Mucosa of stomach (tissue), 1 donor: ENCODE data around the gene C2CD3.
"Not testable (repeated sequence)": the region's sequence is repeated elsewhere in the genome, so short reads cannot be mapped to it uniquely, and the experiment has no call there.

ENCODE experiments used
- H3K27me3 ChIP-seq: one replicate; pipeline ENCODE4 v1.7.0; 2013; ENCODE audit warnings: mild to moderate bottlenecking, low read length; ENCODE audit not compliant: control insufficient read depth, insufficient read depth
- H3K36me3 ChIP-seq: one replicate; pipeline ENCODE4 v1.7.0; 2013; ENCODE audit warnings: low read length; ENCODE audit not compliant: control insufficient read depth, insufficient read depth
- H3K4me1 ChIP-seq: one replicate; pipeline ENCODE4 v1.7.0; 2013; ENCODE audit warnings: mild to moderate bottlenecking, low read length; ENCODE audit not compliant: control insufficient read depth, insufficient read depth
- H3K4me3 ChIP-seq: one replicate; pipeline ENCODE4 v1.7.0; 2013; ENCODE audit warnings: low read length
- H3K9ac ChIP-seq: one replicate; pipeline ENCODE4 v1.7.0; 2013; ENCODE audit warnings: mild to moderate bottlenecking, low read length, moderate library complexity
- H3K9me3 ChIP-seq: one replicate; pipeline ENCODE4 v1.7.0; 2013; ENCODE audit warnings: mild to moderate bottlenecking, low read length, moderate library complexity; ENCODE audit not compliant: control insufficient read depth
- donor health status: Pancreatic carcinoma.

C2CD3 gene

DNA sequence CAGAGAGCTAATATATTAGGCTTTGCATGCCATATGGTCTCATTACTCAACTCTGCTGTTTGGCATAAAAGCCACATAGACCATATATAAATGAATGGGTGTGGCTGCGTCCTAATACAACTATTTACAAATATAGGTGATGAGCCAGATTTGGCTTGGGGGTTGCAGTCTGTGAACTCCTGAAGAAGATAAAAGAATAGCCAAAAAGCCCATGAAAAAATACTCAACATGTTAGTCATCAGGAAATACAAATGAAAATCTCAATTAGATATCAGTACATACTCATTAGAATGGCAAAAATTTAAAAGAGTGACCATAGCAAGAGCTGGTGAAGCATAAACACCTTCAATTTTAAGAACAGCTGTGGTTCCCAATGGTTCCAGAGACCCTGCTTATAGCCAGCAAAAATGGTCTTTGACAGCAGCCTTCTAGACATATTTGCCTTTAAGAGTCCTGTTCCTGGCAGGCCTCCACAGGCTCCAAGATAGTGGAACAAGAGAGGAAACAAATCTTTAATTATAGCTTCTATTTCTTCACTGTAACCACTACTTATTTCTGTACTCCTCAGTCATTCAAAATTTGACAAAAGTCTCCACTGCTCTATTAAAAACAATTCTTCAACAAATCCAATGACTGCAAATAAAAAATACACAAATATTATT lies 16.1 kb downstream of the C2CD3 start:
- no peaks in the 10 kb centered on the region for H3K4me1 ChIP-seq
- no peak overlapping the region for H3K9ac ChIP-seq
- H3K36me3 ChIP-seq = no peaks in the 10 kb centered on the region
- no peaks in the 10 kb centered on the region for H3K27me3 ChIP-seq
- H3K9me3 ChIP-seq = no peaks in the 10 kb centered on the region
- H3K4me3 ChIP-seq = no peak overlapping the region

DNA sequence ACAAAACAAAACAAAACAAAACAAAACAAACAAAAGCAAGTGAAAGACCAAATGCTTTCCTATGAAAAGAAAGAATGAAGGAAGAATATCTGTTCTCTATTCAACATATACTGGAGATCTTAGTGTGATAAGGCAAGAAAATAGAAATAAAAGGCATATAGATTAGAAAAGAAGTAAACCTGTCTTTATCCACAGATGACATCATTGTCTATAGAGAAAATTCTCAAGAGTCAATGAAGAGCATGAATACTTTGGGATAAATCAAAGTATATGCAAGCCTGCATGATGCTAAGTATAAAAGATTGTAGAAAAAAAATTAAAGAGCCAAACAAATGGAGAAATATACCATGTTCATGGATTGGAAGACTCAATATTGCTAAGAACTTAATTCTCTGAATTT lies 17.6 kb downstream of the C2CD3 start:
- H3K4me3 ChIP-seq = no peak overlapping the region
- H3K9me3 ChIP-seq = no peaks in the 10 kb centered on the region
- H3K4me1 ChIP-seq = no peaks in the 10 kb centered on the region
- H3K36me3 ChIP-seq = no peaks in the 10 kb centered on the region
- no peak overlapping the region for H3K9ac ChIP-seq
- H3K27me3 ChIP-seq = no peaks in the 10 kb centered on the region

DNA sequence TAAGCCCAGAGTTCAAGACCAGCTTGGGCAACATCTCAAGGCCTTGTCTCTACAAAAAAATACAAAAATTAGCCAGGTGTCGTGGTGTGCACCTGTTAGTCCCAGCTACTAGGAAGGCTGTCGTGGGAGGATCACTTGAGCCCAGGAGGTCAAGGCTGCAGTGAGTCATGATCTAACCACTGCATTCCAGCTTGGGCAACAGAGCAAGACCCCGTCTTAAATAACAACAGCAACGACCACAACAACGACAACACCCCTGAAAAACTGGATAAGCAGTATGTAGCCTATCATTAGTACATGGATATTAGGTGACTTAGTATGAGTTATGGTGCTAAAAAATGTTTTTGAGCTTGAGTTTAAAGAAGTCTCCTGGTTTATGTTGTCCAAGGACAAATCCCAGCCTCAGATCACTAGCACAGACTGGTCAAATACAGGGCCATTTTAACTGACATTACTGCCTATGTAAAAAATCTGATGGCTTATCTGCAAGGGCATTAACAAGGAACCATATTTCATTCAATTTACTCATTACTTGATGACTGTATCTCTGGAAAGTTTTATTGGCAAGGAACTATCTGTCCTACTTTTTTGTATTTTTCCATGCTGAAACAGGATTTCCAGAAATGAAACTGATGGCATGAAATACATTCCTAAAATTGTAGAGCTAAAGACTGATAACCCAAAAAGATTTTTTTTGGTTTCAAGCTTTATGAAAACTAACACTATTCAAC lies 23.4 kb downstream of the C2CD3 start:
- H3K9me3 ChIP-seq = no peaks in the 10 kb centered on the region
- no peak overlapping the region for H3K4me3 ChIP-seq
- H3K9ac ChIP-seq = no peak overlapping the region
- H3K36me3 ChIP-seq = no peaks in the 10 kb centered on the region
- no peaks in the 10 kb centered on the region for H3K27me3 ChIP-seq
- H3K4me1 ChIP-seq = no peaks in the 10 kb centered on the region

DNA sequence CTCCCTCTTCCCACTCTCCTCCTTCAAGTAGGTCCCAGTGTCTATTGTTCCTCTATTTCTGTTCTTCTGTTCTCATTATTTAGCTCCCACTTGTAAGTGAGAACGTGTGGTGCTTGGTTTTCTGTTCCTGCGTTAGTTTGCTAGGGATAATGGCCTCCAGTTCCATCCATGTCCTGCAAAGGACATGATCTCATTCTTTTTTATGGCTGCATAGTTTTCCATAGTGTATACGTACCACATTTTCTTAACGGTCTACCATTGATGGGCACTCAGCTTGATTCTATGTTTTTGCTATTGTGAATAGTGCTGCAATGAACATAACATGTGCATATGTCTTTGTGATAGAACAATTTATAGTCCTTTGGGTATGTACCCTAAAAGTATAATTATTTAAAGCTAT lies 26.2 kb downstream of the C2CD3 start:
- no peak overlapping the region for H3K9ac ChIP-seq
- no peaks in the 10 kb centered on the region for H3K9me3 ChIP-seq
- peaks cover 6% of the 10 kb centered on the region for H3K4me1 ChIP-seq
- H3K4me3 ChIP-seq = no peak overlapping the region
- H3K36me3 ChIP-seq = no peaks in the 10 kb centered on the region
- H3K27me3 ChIP-seq = no peaks in the 10 kb centered on the region

DNA sequence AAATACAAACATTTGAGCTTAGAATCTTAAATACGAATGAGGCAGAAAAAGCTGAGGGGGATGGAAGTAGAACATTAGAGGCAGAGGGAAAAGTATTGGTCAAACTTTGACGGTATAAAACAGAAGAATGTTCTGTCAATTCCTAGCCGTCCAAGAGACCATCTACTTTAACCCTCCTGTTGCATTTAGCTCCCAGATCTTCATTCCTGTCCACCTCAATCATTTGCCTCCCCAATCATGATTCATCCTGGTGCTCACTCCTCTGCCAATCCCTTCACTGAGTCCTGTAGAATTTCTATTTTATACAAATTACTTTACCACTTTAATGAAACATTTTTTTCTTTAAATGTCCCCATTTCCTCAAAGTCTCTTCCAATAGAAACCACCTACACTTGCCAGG lies 28.2 kb downstream of the C2CD3 start:
- no peak overlapping the region for H3K4me3 ChIP-seq
- H3K9ac ChIP-seq = no peak overlapping the region
- no peaks in the 10 kb centered on the region for H3K36me3 ChIP-seq
- H3K4me1 ChIP-seq = peaks cover 14% of the 10 kb centered on the region
- no peaks in the 10 kb centered on the region for H3K9me3 ChIP-seq
- no peaks in the 10 kb centered on the region for H3K27me3 ChIP-seq

DNA sequence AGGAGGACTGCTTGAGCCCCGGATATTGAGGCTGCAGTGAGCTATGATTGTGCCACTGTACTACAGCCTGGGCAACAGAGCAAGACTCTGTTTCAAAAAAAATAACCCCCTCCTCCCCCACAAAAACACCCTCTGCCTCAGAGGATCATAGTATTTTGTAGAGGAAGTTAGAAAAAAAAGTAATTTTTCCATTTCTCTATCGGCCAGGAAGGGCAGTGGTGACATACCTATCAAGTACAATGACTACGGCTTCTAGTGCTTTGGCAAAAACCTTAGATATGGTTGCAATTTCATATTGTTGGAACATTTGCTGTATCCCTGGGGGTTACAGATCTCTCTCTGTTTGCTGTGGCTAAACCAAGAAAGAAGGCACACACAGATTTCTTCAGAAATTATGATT lies 28.9 kb downstream of the C2CD3 start:
- H3K9ac ChIP-seq = no peak overlapping the region
- H3K27me3 ChIP-seq = no peaks in the 10 kb centered on the region
- H3K36me3 ChIP-seq = no peaks in the 10 kb centered on the region
- no peaks in the 10 kb centered on the region for H3K9me3 ChIP-seq
- peaks cover 14% of the 10 kb centered on the region for H3K4me1 ChIP-seq
- no peak overlapping the region for H3K4me3 ChIP-seq

DNA sequence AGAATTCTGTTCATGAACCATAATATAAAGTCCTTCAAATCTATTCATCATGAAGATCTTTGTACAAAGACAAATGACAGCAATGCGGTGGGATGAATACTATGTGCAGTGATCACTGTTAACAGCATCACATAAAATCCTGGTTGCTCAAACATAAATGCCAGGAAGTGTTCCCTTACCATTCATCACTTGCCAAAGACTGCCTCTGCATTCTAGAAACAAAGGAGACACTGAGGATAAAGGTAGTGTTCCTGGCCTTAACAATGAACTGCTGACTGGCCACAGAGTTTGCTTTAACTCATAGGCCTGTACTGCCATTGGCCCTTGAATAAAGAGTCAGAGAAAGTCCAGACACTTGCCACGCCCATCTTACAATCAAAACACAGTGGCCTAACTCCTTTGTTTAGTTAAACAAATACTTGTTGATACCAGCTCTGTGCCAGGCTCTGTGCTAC lies 29.5 kb downstream of the C2CD3 start:
- Histone ChIP-seq H3K9me3 (no peaks in the 10 kb centered on the region), H3K4me1 (peaks cover 14% of the 10 kb centered on the region), H3K9ac (no peak overlapping the region), H3K4me3 (no peak overlapping the region), H3K36me3 (no peaks in the 10 kb centered on the region), H3K27me3 (no peaks in the 10 kb centered on the region)

DNA sequence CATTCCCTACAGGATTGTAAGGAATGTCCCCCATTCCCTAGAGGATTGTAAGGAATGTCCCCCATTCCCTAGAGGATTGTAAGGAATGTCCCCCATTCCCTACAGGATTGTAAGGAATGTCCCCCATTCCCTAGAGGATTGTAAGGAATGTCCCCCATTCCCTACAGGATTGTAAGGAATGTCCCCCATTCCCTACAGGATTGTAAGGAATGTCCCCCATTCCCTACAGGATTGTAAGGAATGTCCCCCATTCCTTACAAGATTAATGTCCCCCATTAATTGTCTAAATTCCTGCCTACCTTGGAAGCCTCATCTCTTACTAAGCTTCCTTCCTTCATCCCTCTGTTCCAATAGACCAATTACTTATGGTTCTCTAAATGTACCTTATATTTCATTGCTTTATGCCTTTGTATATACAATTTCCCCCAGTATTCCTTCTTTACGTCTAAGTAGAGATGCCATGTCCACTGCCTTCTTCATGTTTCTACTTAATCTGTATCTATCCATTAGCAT lies 30.8 kb downstream of the C2CD3 start:
- H3K36me3 ChIP-seq, H3K4me3 ChIP-seq, H3K9me3 ChIP-seq, H3K9ac ChIP-seq, H3K27me3 ChIP-seq: not testable (repeated sequence)
- H3K4me1 ChIP-seq = peaks cover 14% of the 10 kb centered on the region

DNA sequence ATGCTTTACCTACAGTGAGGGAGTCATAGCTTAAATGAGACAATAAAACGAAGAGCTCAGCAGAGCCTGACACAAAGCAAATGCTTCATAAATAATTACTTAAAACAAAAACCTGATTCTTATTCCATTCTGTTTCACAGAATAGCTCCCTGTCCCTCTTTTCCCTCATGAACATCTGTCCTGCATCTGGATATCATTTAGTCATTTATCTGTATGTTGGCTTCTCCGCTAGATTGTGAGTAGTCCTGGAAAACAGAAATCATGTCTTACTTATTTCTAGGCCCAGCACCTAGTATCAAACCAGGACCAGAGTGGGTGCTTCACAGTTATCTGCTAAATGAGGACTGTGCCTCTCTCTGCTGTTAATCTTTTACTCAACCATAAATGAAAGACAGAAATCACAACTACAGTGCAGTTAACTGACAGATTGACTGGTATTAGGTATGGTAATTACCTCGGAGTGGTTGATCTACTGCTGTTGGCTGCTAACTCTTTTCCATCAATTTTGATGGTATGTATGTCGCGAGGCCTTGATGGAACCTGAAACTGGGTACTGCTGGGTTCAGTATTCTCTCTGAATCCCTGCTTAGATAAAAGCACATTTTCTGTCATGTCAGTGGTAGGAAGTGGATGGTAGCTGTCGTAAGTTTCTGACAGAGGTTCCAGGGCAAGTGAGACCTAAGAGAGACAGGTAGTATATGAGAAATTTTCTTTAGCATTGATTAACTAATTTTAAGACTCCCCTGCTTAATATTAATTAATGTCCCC lies 31.5 kb downstream of the C2CD3 start:
- H3K9ac ChIP-seq = no peak overlapping the region
- H3K27me3 ChIP-seq = no peaks in the 10 kb centered on the region

DNA sequence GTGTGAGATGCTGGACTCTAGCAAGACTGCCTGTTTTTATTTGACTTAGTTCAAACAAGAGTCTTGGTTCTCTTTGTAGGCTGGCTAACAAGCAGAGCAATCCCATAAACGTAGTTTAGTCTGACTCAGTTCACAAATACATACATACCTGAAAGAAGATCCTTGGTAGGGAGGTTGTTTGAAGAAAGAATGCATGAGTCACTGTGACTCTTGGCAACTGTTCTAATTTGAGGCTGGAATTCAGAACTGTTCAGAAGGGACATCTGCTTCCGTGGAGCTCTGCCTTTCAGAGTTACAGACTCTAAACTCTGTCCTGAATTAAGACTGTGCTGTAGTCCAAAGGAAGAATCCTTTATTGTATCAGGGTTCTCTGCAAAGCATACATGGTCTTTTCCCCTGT lies 32.2 kb downstream of the C2CD3 start:
- H3K9me3 ChIP-seq = no peaks in the 10 kb centered on the region
- no peak overlapping the region for H3K9ac ChIP-seq
- H3K4me3 ChIP-seq = no peak overlapping the region
- H3K4me1 ChIP-seq = peaks cover 14% of the 10 kb centered on the region
- H3K36me3 ChIP-seq = no peaks in the 10 kb centered on the region
- no peaks in the 10 kb centered on the region for H3K27me3 ChIP-seq

More for the DNA sequence above, 31.5 kb downstream of the C2CD3 start:
- H3K4me1 ChIP-seq = peaks cover 14% of the 10 kb centered on the region
- no peaks in the 10 kb centered on the region for H3K36me3 ChIP-seq
- H3K4me3 ChIP-seq = no peak overlapping the region
- H3K9me3 ChIP-seq = no peaks in the 10 kb centered on the region

DNA sequence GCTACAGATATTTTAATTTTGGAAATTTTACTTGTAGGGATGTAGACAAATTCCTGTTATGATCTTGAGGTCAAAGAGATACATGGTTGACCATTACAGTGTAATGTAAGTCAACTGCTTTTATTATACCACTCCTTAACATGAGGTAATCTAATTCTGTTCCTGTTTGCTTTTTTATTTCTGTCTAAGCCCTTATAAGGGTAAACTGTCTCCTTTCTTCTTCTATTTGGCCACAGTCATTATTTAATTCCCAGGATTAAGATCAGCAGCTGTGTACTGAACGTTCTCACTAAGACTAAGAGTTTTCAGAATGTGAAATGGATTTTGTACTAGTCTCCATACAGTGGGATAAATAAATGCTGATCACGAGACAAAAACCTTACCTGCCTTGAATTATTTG lies 32.8 kb downstream of the C2CD3 start:
- H3K4me1 ChIP-seq = peaks cover 14% of the 10 kb centered on the region
- no peaks in the 10 kb centered on the region for H3K27me3 ChIP-seq
- no peak overlapping the region for H3K4me3 ChIP-seq
- no peaks in the 10 kb centered on the region for H3K36me3 ChIP-seq
- H3K9ac ChIP-seq = no peak overlapping the region
- no peaks in the 10 kb centered on the region for H3K9me3 ChIP-seq
